AG08396 (cell line): ENCODE measurements around the gene VIM.
"Not testable (repeated sequence)": the region's sequence is repeated elsewhere in the genome, so short reads cannot be mapped to it uniquely, and the experiment has no call there.

Source experiments
- DNase-seq: peaks from one replicate; pipeline ENCODE4 v3.0.0; 2012; ENCODE audit warnings: low spot score, mixed read lengths

Gene VIM

GRCh38 chr10:17232276-17232960 lies 4.4 kb downstream of the VIM start:
- no peak for DNase-seq

GRCh38 chr10:17233286-17233991 lies 5.4 kb downstream of the VIM start:
- no peak for DNase-seq

GRCh38 chr10:17234431-17234945 lies 6.4 kb downstream of the VIM start:
- no peak for DNase-seq

- no peak for DNase-seq
These were observed 7.1 kb downstream of the VIM start for GRCh38 chr10:17235136-17235535.

GRCh38 chr10:17236468-17237148 lies 8.6 kb downstream of the VIM start:
- no peak for DNase-seq

GRCh38 chr10:17237149-17237527 lies 9.1 kb downstream of the VIM start:
- no peak for DNase-seq

GRCh38 chr10:17237915-17238444 lies 9.9 kb downstream of the VIM start:
- DNase-seq, result no peak

- peak; percentile 25 for DNase-seq
These were observed 10.6 kb downstream of the VIM start for GRCh38 chr10:17238445-17239291.

- DNase-seq, result no peak
These were observed 11.5 kb downstream of the VIM start for GRCh38 chr10:17239345-17240085.

- no peak for DNase-seq
These were observed 12.1 kb downstream of the VIM start for GRCh38 chr10:17240096-17240495.

- DNase-seq, result no peak
These were observed 12.6 kb downstream of the VIM start for GRCh38 chr10:17240616-17241015.

- DNase-seq, result no peak
These were observed 13.7 kb downstream of the VIM start for GRCh38 chr10:17241611-17242333.

- DNase-seq, result no peak
These were observed 16.8 kb downstream of the VIM start for GRCh38 chr10:17244700-17245365.

- DNase-seq, result no peak
These were observed 19.2 kb downstream of the VIM start for GRCh38 chr10:17247210-17247609.

GRCh38 chr10:17248964-17249363 lies 20.9 kb downstream of the VIM start:
- no peak for DNase-seq

- DNase-seq, result no peak
These were observed 21.8 kb downstream of the VIM start for GRCh38 chr10:17249820-17250219.

GRCh38 chr10:17250736-17251135 lies 22.7 kb downstream of the VIM start:
- DNase-seq, result no peak

- not testable (repeated sequence) for DNase-seq
These were observed 26.6 kb downstream of the VIM start for GRCh38 chr10:17254543-17255050.

- no peak for DNase-seq
These were observed 27.5 kb downstream of the VIM start for GRCh38 chr10:17255512-17255911.

- no peak for DNase-seq
These were observed 28.0 kb downstream of the VIM start for GRCh38 chr10:17256051-17256450.
